Keratinocyte (primary cell): ENCODE results near the gene KLF6.

Source experiments
- EZH2 ChIP-seq: IDR thresholded peaks from one replicate; pipeline ENCODE4 v1.6.1; 2012; ENCODE audit warnings: inconsistent platforms, mild to moderate bottlenecking, low read length, moderate library complexity
- TF ChIP-seq, protein P1 (sequence below), 3 experiments: IDR thresholded peaks in 1 of 3; conservative IDR thresholded peaks in 1 of 3; optimal IDR thresholded peaks in 1 of 3; 2 replicates in 2 of 3; 3 replicates in 1 of 3; pipeline versions ENCODE3 to v1.5.1; 2011; ENCODE audit warnings: low read length in 3 of 3, mild to moderate bottlenecking in 3 of 3, moderate library complexity in 2 of 3, control low read depth in 1 of 3, inconsistent platforms in 1 of 3; ENCODE audit not compliant: insufficient read depth in 2 of 3; ENCODE audit errors: extremely low read depth in 1 of 3

DNA sequence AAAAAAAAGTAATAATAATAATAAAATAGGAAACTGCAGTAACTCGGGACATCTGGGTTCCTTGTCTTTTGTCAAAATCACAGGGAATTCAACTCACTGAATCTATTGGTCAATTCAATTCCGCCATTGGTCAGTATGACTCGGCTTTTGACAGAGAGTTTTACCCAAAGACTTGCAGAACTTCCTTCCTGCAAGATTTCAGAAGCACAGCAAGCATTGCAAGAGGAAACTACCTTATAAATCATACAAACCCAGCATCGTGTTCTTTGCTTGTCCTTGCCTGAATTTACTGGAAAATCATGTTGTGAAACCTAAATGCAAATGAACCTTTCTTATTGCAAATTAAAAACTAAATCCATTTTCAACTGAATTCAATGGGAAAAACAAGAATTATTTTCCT, 15.5 kb downstream of the KLF6 start:
- TF ChIP-seq, protein P1, sequence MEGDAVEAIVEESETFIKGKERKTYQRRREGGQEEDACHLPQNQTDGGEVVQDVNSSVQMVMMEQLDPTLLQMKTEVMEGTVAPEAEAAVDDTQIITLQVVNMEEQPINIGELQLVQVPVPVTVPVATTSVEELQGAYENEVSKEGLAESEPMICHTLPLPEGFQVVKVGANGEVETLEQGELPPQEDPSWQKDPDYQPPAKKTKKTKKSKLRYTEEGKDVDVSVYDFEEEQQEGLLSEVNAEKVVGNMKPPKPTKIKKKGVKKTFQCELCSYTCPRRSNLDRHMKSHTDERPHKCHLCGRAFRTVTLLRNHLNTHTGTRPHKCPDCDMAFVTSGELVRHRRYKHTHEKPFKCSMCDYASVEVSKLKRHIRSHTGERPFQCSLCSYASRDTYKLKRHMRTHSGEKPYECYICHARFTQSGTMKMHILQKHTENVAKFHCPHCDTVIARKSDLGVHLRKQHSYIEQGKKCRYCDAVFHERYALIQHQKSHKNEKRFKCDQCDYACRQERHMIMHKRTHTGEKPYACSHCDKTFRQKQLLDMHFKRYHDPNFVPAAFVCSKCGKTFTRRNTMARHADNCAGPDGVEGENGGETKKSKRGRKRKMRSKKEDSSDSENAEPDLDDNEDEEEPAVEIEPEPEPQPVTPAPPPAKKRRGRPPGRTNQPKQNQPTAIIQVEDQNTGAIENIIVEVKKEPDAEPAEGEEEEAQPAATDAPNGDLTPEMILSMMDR (optimal IDR thresholded peaks at IDR 0.05 in 1 of 3, IDR thresholded peaks at IDR 0.05 in 1 of 3, conservative IDR thresholded peaks at IDR 0.05 in 1 of 3; ENCODE audit: extremely low read depth in 1 of 3, insufficient read depth in 2 of 3, low read length in 3 of 3): no peak
- no peak for TF ChIP-seq EZH2
